GM12892 (cell line): Measurements from ENCODE around the gene NFATC4.

Experiments
- POLR2A ChIP-seq: IDR thresholded peaks from 2 replicates; pipeline ENCODE4 v1.6.1; 2011; ENCODE audit warnings: low read depth, low read length, control low read depth
- POLR2AphosphoS5 ChIP-seq: IDR thresholded peaks from 2 replicates; pipeline ENCODE4 v1.6.1; 2011; ENCODE audit warnings: low read depth, low read length, control low read depth
- TAF1 ChIP-seq: IDR thresholded peaks from 2 replicates; pipeline ENCODE4 v1.6.1; 2011; ENCODE audit warnings: low read depth, mild to moderate bottlenecking, control low read depth, low read length, borderline replicate concordance

DNA sequence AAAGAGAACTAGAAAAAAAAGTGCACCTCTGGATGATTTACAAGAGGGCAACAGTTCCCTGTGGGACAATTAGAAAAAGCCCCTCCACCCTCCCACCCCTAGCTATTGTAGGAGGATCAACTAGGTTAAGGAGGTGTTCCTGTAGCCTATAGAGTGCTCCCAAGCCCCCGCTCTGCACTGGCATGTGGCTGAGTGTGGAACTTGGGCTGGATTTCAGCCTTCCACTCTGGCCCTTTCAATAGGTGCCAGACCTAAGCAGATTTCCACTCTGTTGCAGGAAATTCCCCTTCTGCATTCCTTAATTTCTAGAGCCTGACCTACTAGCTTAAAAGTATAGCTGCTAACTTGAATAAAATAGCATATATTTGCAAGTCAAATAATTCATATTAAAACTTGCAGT, 2.8 kb downstream of the NFATC4 start:
- no peak for TF ChIP-seq POLR2A
- TF ChIP-seq TAF1: no peak
- TF ChIP-seq POLR2AphosphoS5: no peak
